Measurements from ENCODE around the gene TSPAN17.

- TF ChIP-seq, protein P1, sequence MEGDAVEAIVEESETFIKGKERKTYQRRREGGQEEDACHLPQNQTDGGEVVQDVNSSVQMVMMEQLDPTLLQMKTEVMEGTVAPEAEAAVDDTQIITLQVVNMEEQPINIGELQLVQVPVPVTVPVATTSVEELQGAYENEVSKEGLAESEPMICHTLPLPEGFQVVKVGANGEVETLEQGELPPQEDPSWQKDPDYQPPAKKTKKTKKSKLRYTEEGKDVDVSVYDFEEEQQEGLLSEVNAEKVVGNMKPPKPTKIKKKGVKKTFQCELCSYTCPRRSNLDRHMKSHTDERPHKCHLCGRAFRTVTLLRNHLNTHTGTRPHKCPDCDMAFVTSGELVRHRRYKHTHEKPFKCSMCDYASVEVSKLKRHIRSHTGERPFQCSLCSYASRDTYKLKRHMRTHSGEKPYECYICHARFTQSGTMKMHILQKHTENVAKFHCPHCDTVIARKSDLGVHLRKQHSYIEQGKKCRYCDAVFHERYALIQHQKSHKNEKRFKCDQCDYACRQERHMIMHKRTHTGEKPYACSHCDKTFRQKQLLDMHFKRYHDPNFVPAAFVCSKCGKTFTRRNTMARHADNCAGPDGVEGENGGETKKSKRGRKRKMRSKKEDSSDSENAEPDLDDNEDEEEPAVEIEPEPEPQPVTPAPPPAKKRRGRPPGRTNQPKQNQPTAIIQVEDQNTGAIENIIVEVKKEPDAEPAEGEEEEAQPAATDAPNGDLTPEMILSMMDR (IDR thresholded peaks at IDR 0.05), result no peak
- no peak for TF ChIP-seq POLR2A (IDR thresholded peaks at IDR 0.05)
Measured at GRCh38 chr5:176619569-176620332, 27.5 kb upstream of the TSPAN17 start.

Data from right lobe of liver (tissue), 4 donors.